ENCODE measurements around the gene ARCN1. TPM values are rescaled to one million over a fixed set of nuclear protein-coding genes. Genes with fewer than 3 reads are reported as not detected.

ARCN1 gene
- total RNA-seq, 1 donor from 2014 or later, result 122 TPM

- Histone ChIP-seq H3K36me3 (peaks cover 2% of the 10 kb centered on the region), H3K9me3 (no peaks in the 10 kb centered on the region), H3K4me1 (peaks cover 5% of the 10 kb centered on the region), H3K4me3 (no peak overlapping the region), H3K27me3 (ENCODE audit: low read depth) (no peaks in the 10 kb centered on the region), H3K27ac (no peak overlapping the region)
- no peak for DNase-seq
- ATAC-seq, result no peak
- TF ChIP-seq CTCF (IDR thresholded peaks at IDR 0.05), result no peak
- intact Hi-C loops (cut with DNase I), result no loop called here
These were observed 35.5 kb upstream of the ARCN1 start for GRCh38 chr11:118536726-118537125.

- H3K36me3 ChIP-seq, result peaks cover 4% of the 10 kb centered on the region
- H3K27ac ChIP-seq, result no peak overlapping the region
- DNase-seq (no peak), ATAC-seq (no peak)
- intact Hi-C loops (cut with DNase I), result no loop called here
- no peaks in the 10 kb centered on the region for H3K27me3 ChIP-seq (ENCODE audit: low read depth)
- no peaks in the 10 kb centered on the region for H3K9me3 ChIP-seq
- H3K4me1 ChIP-seq, result no peaks in the 10 kb centered on the region
- no peak overlapping the region for H3K4me3 ChIP-seq
- TF ChIP-seq CTCF (IDR thresholded peaks at IDR 0.05), result no peak
These were observed 34.7 kb upstream of the ARCN1 start for GRCh38 chr11:118537409-118537980.

- no peaks in the 10 kb centered on the region for H3K4me1 ChIP-seq
- peaks cover 46% of the 10 kb centered on the region for H3K36me3 ChIP-seq
- no peak for TF ChIP-seq CTCF (IDR thresholded peaks at IDR 0.05)
- no peak overlapping the region for H3K4me3 ChIP-seq
- intact Hi-C loops (cut with DNase I), result no loop called here
- no peak for ATAC-seq
- no peak overlapping the region for H3K27ac ChIP-seq
- no peaks in the 10 kb centered on the region for H3K9me3 ChIP-seq
- DNase-seq, result no peak
- no peaks in the 10 kb centered on the region for H3K27me3 ChIP-seq (ENCODE audit: low read depth)
These were observed 28.1 kb upstream of the ARCN1 start for GRCh38 chr11:118544010-118544646.

GRCh38 chr11:118544647-118545010, 27.6 kb upstream of the ARCN1 start:
- H3K9me3 ChIP-seq, result no peaks in the 10 kb centered on the region
- intact Hi-C loops (cut with DNase I), result no loop called here
- no peaks in the 10 kb centered on the region for H3K27me3 ChIP-seq (ENCODE audit: low read depth)
- H3K4me1 ChIP-seq, result no peaks in the 10 kb centered on the region
- DNase-seq (no peak), ATAC-seq (no peak)
- H3K36me3 ChIP-seq, result peaks cover 46% of the 10 kb centered on the region
- H3K4me3 ChIP-seq, result no peak overlapping the region
- TF ChIP-seq CTCF (IDR thresholded peaks at IDR 0.05), result no peak
- no peak overlapping the region for H3K27ac ChIP-seq

- Histone ChIP-seq H3K4me1 (no peaks in the 10 kb centered on the region), H3K4me3 (no peak overlapping the region), H3K27me3 (ENCODE audit: low read depth) (no peaks in the 10 kb centered on the region), H3K36me3 (peaks cover 48% of the 10 kb centered on the region), H3K27ac (no peak overlapping the region), H3K9me3 (no peaks in the 10 kb centered on the region)
- intact Hi-C loops (cut with DNase I), result no loop called here
- no peak for TF ChIP-seq CTCF (IDR thresholded peaks at IDR 0.05)
- DNase-seq (no peak), ATAC-seq (no peak)
These were observed 26.7 kb upstream of the ARCN1 start for GRCh38 chr11:118545533-118545932.
